ENCODE data around the gene GPRIN3.

GRCh38 chr4:89251396-89251795 lies 56.2 kb downstream of the GPRIN3 start:
- no peak for TF ChIP-seq CTCF (IDR thresholded peaks at IDR 0.05)
- no peak for TF ChIP-seq ZFX (IDR thresholded peaks at IDR 0.05; ENCODE audit: borderline replicate concordance)

Measured in 22Rv1 (cell line).